HCT116 (cell line): ENCODE measurements around the gene PLCH2. TPM values are rescaled to one million over a fixed set of nuclear protein-coding genes. Genes with fewer than 3 reads are reported as not detected.

Experiments
- ATAC-seq: fragments of 200-7000 bp; cut with Tn5 transposase; 2 replicates; pipeline ENCODE4 v1.9.1; 2020; ENCODE audit warnings: mild to moderate bottlenecking, moderate library complexity
- BruUV-seq: library from RNA; stranded (reverse); fragments of 400-500 nt; replicated peaks from 2 replicates; lab custom pipeline; 2021; lab: Mats Ljungman, UMichigan
- CTCF ChIA-PET: fragments of 300-600 bp; sonication (Branson Sonifier 250); formaldehyde crosslinking; loops from one replicate; lab custom pipeline; 2021; ENCODE audit warnings: antibody characterized with exemption; lab: Charles Lee
- POLR2A ChIA-PET: fragments of 300-600, 350-600 bp; sonication (Branson Sonifier 250); formaldehyde crosslinking; loops from one replicate; lab custom pipeline; 2021; ENCODE audit warnings: antibody characterized with exemption; lab: Charles Lee
- RAD21 ChIA-PET, 2 experiments: fragments of 300-600 bp; sonication (Branson Sonifier 250); formaldehyde crosslinking; loops; one replicate each; lab custom pipeline; 2023; ENCODE audit warnings: low total read pairs in 2 of 2; ENCODE audit not compliant: uncharacterized antibody in 2 of 2, unreplicated experiment in 2 of 2, low non-redundant PET in 1 of 2; lab: Charles Lee
- DNase-seq: peaks from one replicate; pipeline ENCODE4 v3.0.0-alpha.2; 2010; ENCODE audit warnings: low read depth, low spot score
- H2AFZ ChIP-seq: fragments of 200-600 bp; shearing (Covaris generic), sonication (generic); 2 replicates; pipeline ENCODE4 v1.6.1; 2017; ENCODE audit warnings: low read depth, mixed run types, mixed read lengths, antibody characterized with exemption, low read length; ENCODE audit not compliant: poor library complexity, severe bottlenecking
- H3K27ac ChIP-seq: 2 replicates; pipeline ENCODE4 v1.5.1; 2012; ENCODE audit warnings: low read depth, low read length
- H3K27me3 ChIP-seq: fragments of 200-600 bp; sonication (generic); 2 replicates; pipeline ENCODE4 v1.6.1; 2016; ENCODE audit warnings: mixed run types, low read length, mixed read lengths; ENCODE audit not compliant: insufficient read depth
- H3K36me3 ChIP-seq, 2 experiments: fragments of 200-500 bp in 1 of 2; fragments of 200-600 bp in 1 of 2; sonication (Bioruptor generic) in 1 of 2; sonication (generic) in 1 of 2; 2 replicates each; pipeline versions ENCODE4 v1.5.1 to v1.6.1; 2014 to 2016; ENCODE audit warnings: low read length in 2 of 2, inconsistent platforms in 1 of 2, mixed read lengths in 1 of 2, mixed run types in 1 of 2; ENCODE audit not compliant: insufficient read depth in 2 of 2, control insufficient read depth in 1 of 2
- H3K4me1 ChIP-seq, 2 experiments: fragments of 200-600 bp in 1 of 2; sonication (generic) in 1 of 2; 2 replicates each; pipeline versions ENCODE4 v1.5.1 to v1.6.1; 2012 to 2017; ENCODE audit warnings: low read length in 2 of 2, inconsistent platforms in 1 of 2, mild to moderate bottlenecking in 1 of 2, mixed read lengths in 1 of 2, mixed run types in 1 of 2, moderate library complexity in 1 of 2; ENCODE audit not compliant: insufficient read depth in 2 of 2, control insufficient read depth in 1 of 2
- H3K4me2 ChIP-seq: fragments of 200-600 bp; sonication (generic); 2 replicates; pipeline ENCODE4 v1.6.1; 2017; ENCODE audit warnings: mixed run types, low read length, mixed read lengths
- H3K4me3 ChIP-seq, 2 experiments: fragments of 200-600 bp in 1 of 2; sonication (generic) in 1 of 2; replicated peaks in 1 of 2; 2 replicates each; pipeline ENCODE4 v1.5.1; 2011 to 2016; ENCODE audit warnings: low read length in 2 of 2, control low read depth in 1 of 2, low read depth in 1 of 2, mild to moderate bottlenecking in 1 of 2, mixed read lengths in 1 of 2, mixed run types in 1 of 2
- H3K79me2 ChIP-seq: fragments of 200-600 bp; sonication (generic); 2 replicates; pipeline ENCODE4 v1.6.1; 2017; ENCODE audit warnings: mild to moderate bottlenecking, mixed run types, low read length, moderate library complexity, mixed read lengths; ENCODE audit not compliant: insufficient read depth
- H3K9ac ChIP-seq: fragments of 200-600 bp; sonication (generic); 2 replicates; pipeline ENCODE4 v1.6.1; 2016; ENCODE audit warnings: low read length, mixed read lengths
- H3K9me2 ChIP-seq: fragments of 200-600 bp; sonication (generic), shearing (Covaris generic); 2 replicates; pipeline ENCODE4 v1.6.1; 2017; ENCODE audit warnings: mixed run types, mild to moderate bottlenecking, moderate library complexity; ENCODE audit not compliant: insufficient read depth
- H3K9me3 ChIP-seq, 2 experiments: fragments of 200-500 bp in 1 of 2; fragments of 200-600 bp in 1 of 2; sonication (Bioruptor generic) in 1 of 2; sonication (generic) in 1 of 2; 2 replicates each; pipeline ENCODE4 v1.6.1; 2014 to 2017; ENCODE audit warnings: low read length in 2 of 2, mixed read lengths in 2 of 2, inconsistent platforms in 1 of 2, low read depth in 1 of 2, mild to moderate bottlenecking in 1 of 2, mixed run types in 1 of 2, moderate library complexity in 1 of 2; ENCODE audit not compliant: control insufficient read depth in 1 of 2, insufficient read depth in 1 of 2
- H4K20me1 ChIP-seq: fragments of 200-600 bp; sonication (generic), shearing (Covaris generic); 2 replicates; pipeline ENCODE4 v1.6.1; 2017; ENCODE audit warnings: mixed run types, mild to moderate bottlenecking, moderate library complexity; ENCODE audit not compliant: insufficient read depth
- CBX3 ChIP-seq: IDR thresholded peaks from 2 replicates; pipeline ENCODE4 v1.6.1; 2012; ENCODE audit warnings: low read depth
- EGR1 ChIP-seq: IDR thresholded peaks from 2 replicates; pipeline ENCODE4 v1.6.1; 2012; ENCODE audit warnings: low read depth
- EZH2phosphoT487 ChIP-seq: fragments of 200-600 bp; IDR thresholded peaks from 2 replicates; pipeline ENCODE4 v1.6.1; 2018; ENCODE audit warnings: antibody characterized with exemption, borderline replicate concordance
- POLR2A ChIP-seq: IDR thresholded peaks from 2 replicates; pipeline ENCODE4 v1.7.0; 2011; ENCODE audit warnings: borderline replicate concordance; ENCODE audit not compliant: insufficient read depth, insufficient read length; ENCODE audit errors: extremely low read depth
- SP1 ChIP-seq: IDR thresholded peaks from 2 replicates; pipeline ENCODE4 v1.6.1; 2012; ENCODE audit warnings: low read depth
- YY1 ChIP-seq: IDR thresholded peaks from 2 replicates; pipeline ENCODE4 v1.6.1; 2011; ENCODE audit warnings: low read length, low read depth, moderate library complexity, mild to moderate bottlenecking; ENCODE audit not compliant: insufficient replicate concordance; ENCODE audit errors: extremely low read depth
- ZBTB33 ChIP-seq: IDR thresholded peaks from 2 replicates; pipeline ENCODE4 v1.6.1; 2011; ENCODE audit warnings: mild to moderate bottlenecking, low read length, moderate library complexity; ENCODE audit not compliant: insufficient replicate concordance; ENCODE audit errors: extremely low read depth
- ZFX ChIP-seq: fragments of 450-650 bp; IDR thresholded peaks from 2 replicates; pipeline ENCODE4 v1.6.1; 2017
- ZNF274 ChIP-seq: fragments of 200-500 bp; sonication (Bioruptor generic); IDR thresholded peaks from 2 replicates; pipeline ENCODE4 v1.6.1; 2014; ENCODE audit warnings: mild to moderate bottlenecking, low read depth, low read length, inconsistent platforms
- intact Hi-C: fragments of 100-400 bp; cut with micrococcal nuclease; formaldehyde crosslinking; loops from 2 replicates; pipeline ENCODE4 v1.10.0; 2022
- total RNA-seq: library from RNA; stranded (reverse); gene quantifications from one replicate; pipeline ENCODE4 v1.2.1, GENCODE V29; 2021; ENCODE audit not compliant: unreplicated experiment

The PLCH2 gene
- total RNA-seq, 1 experiment from 2014 or later = 2.0 TPM

- Histone ChIP-seq H3K4me3 (no peak overlapping the region), H3K27ac (no peak overlapping the region), H3K9me2 (no peaks in the 10 kb centered on the region), H4K20me1 (no peaks in the 10 kb centered on the region), H3K79me2 (no peaks in the 10 kb centered on the region), H3K27me3 (no peaks in the 10 kb centered on the region), H3K4me1 (peaks cover 0 to 5% of the 10 kb centered on the region in 2 experiments; a peak in 1 of 4 replicates), H3K9ac (no peak overlapping the region), H3K9me3 (no peaks in the 10 kb centered on the region), H3K4me2 (no peak overlapping the region), H3K36me3 (no peaks in the 10 kb centered on the region), H2AFZ (no peak overlapping the region)
- intact Hi-C loops = no loop called here
- ChIA-PET RAD21 (no interaction called here), CTCF (no interaction called here), POLR2A (no interaction called here)
- no peak for ATAC-seq
- BruUV-seq = no TSS peak
- TF ChIP-seq ZBTB33 (no peak), YY1 (no peak), POLR2A (no peak), EGR1 (no peak), CBX3 (no peak), SP1 (no peak), ZNF274 (no peak), EZH2phosphoT487 (no peak), ZFX (no peak)
- no peak for DNase-seq
Observed at GRCh38 chr1:2446861-2447260, 29.2 kb upstream of the PLCH2 start.
